GM18867 (cell line): ENCODE results near the gene ATP8A1.

ENCODE experiments used
- ATAC-seq: cut with Tn5 transposase; IDR thresholded peaks from one replicate; pipeline ENCODE4 v1.9.1; 2021; ENCODE audit warnings: mild to moderate bottlenecking, moderate library complexity; ENCODE audit not compliant: unreplicated experiment

The ATP8A1 gene

GRCh38 chr4:42627885-42628646 is 28.8 kb downstream of the ATP8A1 start:
- peak; percentile 96 for ATAC-seq

GRCh38 chr4:42626629-42627146 is 30.2 kb downstream of the ATP8A1 start:
- no peak for ATAC-seq

- no peak for ATAC-seq
Measured at GRCh38 chr4:42625329-42625728, 31.6 kb downstream of the ATP8A1 start.

GRCh38 chr4:42624551-42624950 is 32.4 kb downstream of the ATP8A1 start:
- no peak for ATAC-seq

DNA sequence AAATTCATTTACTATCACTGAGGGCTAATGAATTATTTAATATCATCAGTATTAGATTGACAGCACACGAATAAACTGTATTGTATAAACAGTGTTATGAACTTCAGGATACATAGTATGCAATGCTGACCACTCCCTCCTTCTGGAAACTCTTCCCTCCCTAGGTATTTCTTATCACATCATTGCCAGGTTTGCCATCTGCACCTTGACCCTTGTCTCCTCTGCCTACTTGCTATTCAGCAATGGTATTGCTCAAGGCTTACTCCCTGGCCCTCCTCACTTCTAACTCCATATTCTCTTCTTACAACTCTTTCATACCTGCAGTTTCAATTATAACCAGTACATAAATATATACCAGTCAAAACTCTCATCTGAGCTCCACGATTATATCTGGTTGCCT is 38.9 kb downstream of the ATP8A1 start:
- no peak for ATAC-seq

- ATAC-seq: no peak
Measured at GRCh38 chr4:42617030-42617429, 39.9 kb downstream of the ATP8A1 start.

- ATAC-seq: no peak
Measured at GRCh38 chr4:42616572-42616971, 40.3 kb downstream of the ATP8A1 start.

DNA sequence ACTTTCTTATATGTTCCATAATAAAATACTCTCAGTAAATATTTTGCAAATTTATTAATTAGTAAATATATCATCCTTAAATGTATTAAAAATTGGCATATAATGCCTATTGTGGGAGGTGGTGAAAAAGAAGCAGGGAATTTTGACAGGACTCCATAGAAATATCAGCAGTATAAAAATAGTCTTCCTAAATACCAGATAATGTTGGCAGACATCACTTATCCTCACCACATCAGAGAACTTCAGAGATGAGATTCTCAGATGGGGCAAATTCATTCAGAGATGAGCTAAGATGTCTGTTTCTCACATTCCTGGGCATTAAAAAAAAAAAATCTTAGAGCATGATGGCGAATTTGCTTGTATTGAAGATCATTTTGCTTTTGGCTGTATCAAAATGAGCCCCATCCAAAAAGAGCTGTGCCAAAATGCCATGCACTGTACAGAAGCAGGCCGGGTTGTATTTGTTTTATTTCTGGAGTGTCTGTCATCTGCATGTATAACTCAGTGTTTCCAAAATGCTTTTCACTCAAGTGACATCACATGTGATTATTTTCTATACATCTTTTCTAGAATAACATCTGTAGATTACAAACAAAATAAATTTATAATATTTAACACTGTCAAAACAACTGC is 41.7 kb downstream of the ATP8A1 start:
- ATAC-seq: no peak

- ATAC-seq: no peak
Measured at GRCh38 chr4:42612898-42613297, 44.0 kb downstream of the ATP8A1 start.

DNA sequence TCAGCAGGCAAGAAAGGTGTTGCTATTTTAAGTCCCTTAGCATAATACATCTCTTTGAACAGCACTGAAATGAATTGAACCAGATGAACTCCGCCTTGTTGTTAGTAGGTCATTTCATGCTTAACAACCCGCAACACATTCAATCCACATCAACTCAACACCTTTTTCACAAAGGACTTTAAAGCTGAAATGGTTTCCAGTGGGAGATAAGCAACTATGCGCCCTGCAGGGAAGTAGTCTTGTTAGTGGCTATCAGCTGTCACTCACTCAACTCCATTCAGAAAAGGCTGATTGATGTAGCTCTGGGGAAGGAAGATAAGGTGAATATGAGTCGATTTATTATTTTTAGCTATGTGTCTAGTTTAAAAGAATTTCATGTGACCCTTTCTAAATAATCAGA is 46.0 kb downstream of the ATP8A1 start:
- ATAC-seq: no peak

GRCh38 chr4:42609051-42609450 is 47.9 kb downstream of the ATP8A1 start:
- no peak for ATAC-seq

DNA sequence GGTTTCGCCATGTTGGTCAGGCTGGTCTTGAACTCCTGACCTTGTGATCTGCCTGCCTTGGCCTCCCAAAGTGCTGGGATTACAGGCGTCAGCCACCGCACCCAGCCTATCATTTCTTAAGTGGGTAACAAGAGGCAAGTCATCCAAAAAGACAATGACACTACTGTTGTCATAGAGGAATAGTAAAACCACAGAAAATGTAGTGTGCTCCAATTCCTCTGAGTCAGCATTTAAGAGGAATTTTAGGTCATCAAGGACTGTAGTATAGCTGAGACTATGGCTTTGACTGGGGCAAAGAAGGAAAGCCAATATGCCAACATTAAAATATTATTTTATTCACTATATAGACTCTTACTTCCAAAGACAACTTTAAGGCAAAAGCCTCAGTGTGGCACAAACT is 48.4 kb downstream of the ATP8A1 start:
- ATAC-seq: no peak

DNA sequence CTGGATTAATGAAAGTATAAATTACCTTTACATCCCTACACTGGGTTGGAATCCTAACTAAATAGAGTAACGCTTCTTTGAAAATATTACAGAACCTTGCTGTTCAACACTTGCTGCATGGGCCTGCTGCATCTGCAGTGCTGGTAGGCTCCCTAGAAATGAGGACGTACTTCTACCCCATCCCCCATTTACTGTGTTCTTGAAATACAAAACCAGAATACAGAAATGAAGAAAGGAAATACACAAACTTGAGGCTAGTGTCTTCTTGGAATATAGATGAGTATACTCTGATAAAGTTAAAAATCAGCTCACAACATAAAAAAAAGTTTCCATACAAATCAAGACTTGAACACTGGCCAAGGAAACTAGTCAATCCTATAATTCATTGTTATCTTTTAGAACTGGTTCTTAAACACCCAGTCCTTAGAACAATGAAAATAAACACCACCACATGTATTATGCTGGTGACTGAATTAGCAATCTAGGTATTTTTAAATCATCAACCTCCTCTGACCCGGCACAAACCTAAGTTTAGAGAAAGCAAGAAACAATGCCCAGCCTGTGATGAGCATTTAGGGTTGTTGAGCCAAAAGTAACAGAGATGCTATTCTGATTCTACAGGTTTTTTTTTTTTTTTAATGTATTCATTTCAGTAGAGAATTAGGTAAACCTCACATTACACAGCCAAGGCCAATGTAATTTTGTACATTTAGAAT is 49.7 kb downstream of the ATP8A1 start:
- ATAC-seq: no peak

DNA sequence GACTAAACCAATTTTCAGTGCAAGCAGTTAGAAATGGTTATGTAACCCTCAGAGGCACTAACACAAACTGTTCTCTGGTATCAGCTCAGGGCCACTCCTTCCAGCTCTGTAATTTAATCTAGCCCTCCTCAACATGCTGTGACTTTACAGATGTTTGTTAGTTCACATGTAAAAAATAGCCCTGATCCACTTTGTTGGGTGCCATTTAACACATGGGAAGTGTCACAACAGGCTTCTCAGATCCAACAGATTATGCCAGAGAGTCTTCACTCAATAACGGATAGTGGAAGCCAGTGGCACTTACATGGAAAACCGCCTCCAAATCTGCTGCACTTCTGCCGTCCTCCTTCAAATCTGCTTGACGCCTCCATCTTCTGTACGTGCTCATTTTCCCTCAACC is 51.6 kb downstream of the ATP8A1 start:
- ATAC-seq: no peak

DNA sequence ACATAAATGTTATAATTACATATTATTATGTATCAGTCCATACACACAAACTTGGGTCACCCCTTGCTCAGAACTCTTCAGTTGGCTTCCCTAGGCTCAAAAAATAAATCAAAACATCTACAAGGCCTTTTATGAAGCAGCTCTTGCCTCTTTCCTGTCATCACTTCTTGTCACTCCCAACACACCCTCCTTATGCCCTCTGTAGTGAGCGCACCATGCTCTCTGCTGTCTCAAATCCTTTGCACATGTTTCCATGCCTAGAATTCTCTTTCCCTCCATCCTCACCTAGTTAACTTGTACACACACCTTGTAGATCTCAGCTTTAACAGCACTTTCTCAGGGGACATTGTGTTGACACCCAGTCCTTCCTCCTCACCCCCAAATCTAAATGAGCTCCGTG is 53.0 kb downstream of the ATP8A1 start:
- ATAC-seq: no peak

DNA sequence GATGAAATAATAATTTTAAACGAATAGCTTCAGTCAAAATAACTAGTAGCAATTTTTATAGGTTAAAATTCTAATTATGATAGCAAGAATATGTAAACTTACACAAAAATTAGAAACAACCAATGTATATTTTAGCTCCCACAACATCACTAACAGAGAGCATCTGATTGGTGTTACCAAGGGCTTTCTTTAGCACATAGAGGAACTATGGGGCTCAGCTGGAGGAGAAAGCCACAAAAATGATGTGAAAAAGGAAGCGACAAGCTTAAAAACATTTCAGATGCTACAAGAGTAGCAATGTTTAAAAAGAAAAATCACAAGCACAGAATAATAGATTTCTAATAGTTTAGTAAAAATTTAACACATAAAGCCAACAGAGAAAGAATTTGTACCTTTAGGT is 56.3 kb downstream of the ATP8A1 start:
- peak; percentile 60 for ATAC-seq

GRCh38 chr4:42596918-42597317 is 60.0 kb downstream of the ATP8A1 start:
- ATAC-seq: peak; percentile 88

DNA sequence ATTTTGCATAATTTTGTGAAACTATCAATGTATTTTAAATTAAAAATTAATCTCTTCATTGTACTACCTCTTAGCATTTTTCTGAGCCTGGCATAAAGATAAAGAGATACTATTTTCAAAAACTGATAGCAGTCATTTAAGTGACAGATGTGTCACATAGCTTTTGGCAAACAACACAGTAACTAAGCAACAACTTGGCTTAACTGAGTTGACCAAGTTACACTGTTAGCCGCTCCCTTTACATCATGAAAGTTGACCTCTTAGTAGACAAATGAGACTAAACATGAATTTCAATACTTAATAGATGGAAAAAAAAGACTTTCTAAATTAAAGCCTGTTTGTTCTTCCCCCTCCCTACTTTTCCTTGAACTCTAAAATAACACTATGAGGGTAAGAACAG is 62.0 kb downstream of the ATP8A1 start:
- ATAC-seq: no peak

GRCh38 chr4:42588909-42589308 is 68.0 kb downstream of the ATP8A1 start:
- ATAC-seq: no peak

GRCh38 chr4:42586775-42587174 is 70.1 kb downstream of the ATP8A1 start:
- ATAC-seq: no peak

- no peak for ATAC-seq
Measured at GRCh38 chr4:42579903-42580302, 77.0 kb downstream of the ATP8A1 start.

DNA sequence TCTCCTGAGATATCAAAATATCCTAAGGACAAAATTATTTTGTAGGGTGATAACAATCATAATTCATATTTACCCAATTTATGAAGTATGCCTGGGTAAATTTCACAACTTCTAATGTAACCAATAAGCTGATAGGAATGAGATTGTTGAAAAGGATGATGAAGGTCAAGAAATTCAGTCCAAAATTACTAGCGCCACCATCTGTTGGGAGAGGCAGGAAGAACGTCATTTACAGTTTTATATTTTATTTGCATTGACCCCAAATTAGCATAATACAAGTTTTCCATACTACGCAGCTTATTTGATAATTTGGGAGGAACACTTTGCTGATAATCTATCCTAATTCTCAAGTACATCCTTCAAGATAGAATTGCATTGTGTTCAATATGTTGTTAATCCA is 78.7 kb downstream of the ATP8A1 start:
- no peak for ATAC-seq
